ENCODE data around the gene NID1. TPM values are rescaled to one million over a fixed set of nuclear protein-coding genes. Genes with fewer than 3 reads are reported as not detected.

Gene NID1
- total RNA-seq (2022): 43.7 and 48.5 TPM in 2 replicates
- percentile 63 among the genes with signal in this experiment for Bru-seq, nascent RNA
- BruChase-seq, experiment 1, labeled RNA remaining after a 2-hour chase: percentile 68 among the genes with signal in this experiment
- percentile 80 among the genes with signal in this experiment for BruChase-seq, experiment 2, labeled RNA remaining after a 6-hour chase
- long read RNA-seq, full-length matches to known transcripts: 35 of 57 reads
- long read RNA-seq, partial matches to known transcripts: 7 of 57 reads
- long read RNA-seq, other reads (novel, unspliced or antisense): 15 of 57 reads

DNA sequence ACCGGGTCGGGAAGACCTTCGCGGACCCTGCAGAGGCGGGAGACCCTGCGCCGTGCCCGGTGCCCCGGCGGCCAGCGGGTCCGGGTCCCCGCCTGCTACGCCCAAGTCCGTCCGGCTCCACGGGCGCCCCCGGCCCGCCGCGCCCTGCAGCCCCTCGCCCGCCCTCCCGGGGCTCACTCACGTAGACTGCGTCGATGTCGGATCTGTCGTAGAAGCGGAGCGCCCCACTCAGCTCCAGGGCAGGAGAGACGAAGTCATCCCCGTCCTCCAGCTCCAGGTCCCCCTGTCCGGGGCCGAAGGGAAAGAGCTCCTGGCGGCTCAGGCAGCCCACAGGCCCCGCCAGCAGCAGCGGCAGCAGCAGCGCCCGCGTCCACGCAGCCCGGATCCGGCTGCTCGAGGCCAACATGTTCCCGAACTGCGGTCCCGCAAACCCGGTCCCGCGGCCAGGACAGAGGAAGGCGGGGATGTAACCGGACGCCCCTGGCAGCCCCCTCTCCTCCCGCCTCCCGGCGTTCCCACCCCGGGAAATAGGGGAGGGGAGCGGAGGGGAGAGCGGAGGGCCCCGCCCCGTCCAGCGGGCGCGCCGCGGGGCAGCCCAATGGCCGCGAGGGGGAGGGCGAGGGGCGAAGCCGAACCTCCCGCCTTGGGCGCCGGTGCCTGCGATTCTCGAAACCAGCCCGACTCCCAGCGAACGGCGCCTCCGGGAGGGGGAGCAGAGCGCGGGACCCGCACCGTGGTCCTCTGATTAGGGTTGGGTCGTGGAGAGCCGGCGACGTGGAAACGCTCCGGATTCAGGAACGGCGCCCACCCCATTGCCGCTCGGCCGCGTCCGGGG is at the start of gene NID1:
Gene NID1, minus strand, starts transcription at position 417 of the 835 bp plus-strand sequence. Its CDS starts 11 bp downstream, at position 406.
- ChIA-PET POLR2A (no interaction called here), CTCF (no interaction called here)
- H3K36me3 ChIP-seq (ENCODE audit: control insufficient read depth, insufficient read depth, low read length): no peaks in the 10 kb centered on the region
- Mint-ChIP-seq H3K36me3 (ENCODE audit: insufficient read depth, unreplicated experiment) (peaks cover 12% of the 10 kb centered on the region), H3K4me3 (ENCODE audit: unreplicated experiment) (peak within 1 kb of the TSS; percentile 69), H3K4me1 (ENCODE audit: low read depth, unreplicated experiment) (no peaks in the 10 kb centered on the region), H3K9me3 (ENCODE audit: unreplicated experiment) (no peaks in the 10 kb centered on the region), H3K27ac (ENCODE audit: unreplicated experiment) (no peak within 1 kb of the TSS), H3K27me3 (ENCODE audit: insufficient read depth, unreplicated experiment) (no peaks in the 10 kb centered on the region)
- H3K4me3 ChIP-seq (ENCODE audit: low read depth, low read length): peak within 1 kb of the TSS; percentile 37
- no peaks in the 10 kb centered on the region for H3K9me3 ChIP-seq
- no peaks in the 10 kb centered on the region for H3K27me3 ChIP-seq (replicated peaks; ENCODE audit: control insufficient read depth, insufficient read depth, low read length)
- no peak for TF ChIP-seq CTCF (IDR thresholded peaks at IDR 0.05; ENCODE audit: insufficient read depth in 1 of 2, low read depth in 1 of 2, low read length in 1 of 2, severe bottlenecking in 1 of 2, unreplicated experiment in 1 of 2)
- H3K4me1 ChIP-seq: no peaks in the 10 kb centered on the region
- no TSS peak for BruUV-seq (replicated peaks)
- intact Hi-C loops (cut with micrococcal nuclease; ENCODE audit: unreplicated experiment): loop anchor here (2.0 kb wide), 1 partner anchor 20 kb away; no protein-coding TSS in a partner anchor
- peak; percentile 61 to 80 for DNase-seq

GRCh38 chr1:236114076-236114747 is 49.3 kb upstream of the NID1 start:
- POLR2A ChIA-PET: no interaction called here
- H3K4me1 Mint-ChIP-seq (ENCODE audit: low read depth, unreplicated experiment): no peaks in the 10 kb centered on the region
- Histone ChIP-seq H3K36me3 (ENCODE audit: control insufficient read depth, insufficient read depth, low read length) (no peaks in the 10 kb centered on the region), H3K4me3 (ENCODE audit: low read depth, low read length) (no peak overlapping the region), H3K27me3 (replicated peaks; ENCODE audit: control insufficient read depth, insufficient read depth, low read length) (no peaks in the 10 kb centered on the region), H3K9me3 (no peaks in the 10 kb centered on the region), H3K4me1 (peaks cover 3% of the 10 kb centered on the region; the same call in 1 of the 2 replicates)
- intact Hi-C loops (cut with micrococcal nuclease; ENCODE audit: unreplicated experiment): no loop called here
- H3K9me3 Mint-ChIP-seq (ENCODE audit: unreplicated experiment): no peaks in the 10 kb centered on the region
- CTCF ChIA-PET: interaction anchor here (1.1 kb wide), 1 partner anchor 37 kb away, joined by 4 read pairs; no protein-coding TSS in a partner anchor
- no peaks in the 10 kb centered on the region for H3K27me3 Mint-ChIP-seq (ENCODE audit: insufficient read depth, unreplicated experiment)
- TF ChIP-seq CTCF (IDR thresholded peaks at IDR 0.05; ENCODE audit: insufficient read depth in 1 of 2, low read depth in 1 of 2, low read length in 1 of 2, severe bottlenecking in 1 of 2, unreplicated experiment in 1 of 2): no peak
- no TSS peak for BruUV-seq (replicated peaks)
- H3K36me3 Mint-ChIP-seq (ENCODE audit: insufficient read depth, unreplicated experiment): no peaks in the 10 kb centered on the region
- no peak overlapping the region for H3K4me3 Mint-ChIP-seq (ENCODE audit: unreplicated experiment)
- H3K27ac Mint-ChIP-seq (ENCODE audit: unreplicated experiment): no peak overlapping the region
- DNase-seq: no peak

Data from Caco-2 (cell line).